ENCODE data around the gene DHFR.
"Not testable (repeated sequence)": the region's sequence is repeated elsewhere in the genome, so short reads cannot be mapped to it uniquely, and the experiment has no call there.

The DHFR gene

GRCh38 chr5:80592105-80592504, 62.7 kb downstream of the DHFR start:
- DNase-seq, result no peak

DNA sequence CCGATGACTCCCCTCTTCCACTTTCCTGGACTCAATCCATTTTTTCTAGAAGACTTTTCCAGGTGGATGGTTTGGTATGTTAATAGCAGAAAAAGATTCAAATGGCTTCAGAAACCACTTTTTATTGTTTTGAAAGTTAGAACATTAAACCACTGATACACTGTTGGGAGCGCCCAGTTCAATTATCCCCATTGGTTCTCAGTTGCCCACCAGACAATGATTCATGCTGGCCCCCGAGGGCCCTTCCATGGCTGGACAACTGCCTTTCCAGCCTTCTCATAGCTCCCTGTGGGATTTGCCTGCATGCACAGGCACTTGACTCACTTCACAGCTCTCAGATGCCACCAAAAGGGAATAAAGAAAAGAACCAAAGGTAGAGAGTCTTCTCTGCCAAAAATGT, 63.4 kb downstream of the DHFR start:
- DNase-seq, result no peak

DNA sequence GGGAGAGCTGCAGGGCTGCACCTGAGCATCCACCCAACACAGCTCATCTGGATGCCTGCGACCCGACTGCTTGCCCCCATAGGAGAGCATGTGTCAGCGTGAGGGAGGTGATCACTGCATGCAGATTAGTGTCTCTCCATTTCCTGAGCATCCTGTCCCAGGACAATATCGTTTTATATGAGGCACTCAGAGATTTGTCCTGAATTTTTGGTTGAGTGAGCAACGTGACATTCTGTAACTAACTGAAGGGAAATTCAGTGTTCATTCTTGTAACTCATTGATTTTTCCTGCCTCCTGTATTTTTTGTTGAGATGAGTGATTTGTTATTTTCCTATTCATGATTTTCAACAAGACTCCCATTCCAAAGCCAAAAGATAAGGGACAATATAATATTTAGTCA, 64.0 kb downstream of the DHFR start:
- DNase-seq, result no peak

GRCh38 chr5:80588858-80589540, 65.8 kb downstream of the DHFR start:
- DNase-seq, result no peak

DNA sequence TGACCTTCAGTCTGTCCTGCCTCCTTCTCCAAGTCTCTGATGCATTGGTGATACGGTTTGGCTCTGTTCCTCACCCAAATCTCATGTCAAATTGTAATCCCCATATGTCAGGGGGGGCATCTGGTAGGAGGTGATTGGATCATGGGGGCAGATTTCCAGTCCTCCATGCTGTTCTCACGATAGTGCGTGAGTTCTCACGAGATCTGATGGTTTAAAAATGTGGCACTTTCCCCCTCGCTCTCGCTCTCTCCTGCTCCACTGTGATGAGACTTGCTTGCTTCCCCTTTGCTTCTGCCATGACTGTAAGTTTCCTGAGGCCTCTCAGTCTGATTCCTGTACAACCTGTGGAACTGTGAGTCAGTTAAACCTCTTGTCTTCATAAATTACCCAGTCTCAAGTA, 70.0 kb downstream of the DHFR start:
- no peak for DNase-seq

- DNase-seq, result not testable (repeated sequence)
These were observed 74.5 kb downstream of the DHFR start for GRCh38 chr5:80580291-80580690.

DNA sequence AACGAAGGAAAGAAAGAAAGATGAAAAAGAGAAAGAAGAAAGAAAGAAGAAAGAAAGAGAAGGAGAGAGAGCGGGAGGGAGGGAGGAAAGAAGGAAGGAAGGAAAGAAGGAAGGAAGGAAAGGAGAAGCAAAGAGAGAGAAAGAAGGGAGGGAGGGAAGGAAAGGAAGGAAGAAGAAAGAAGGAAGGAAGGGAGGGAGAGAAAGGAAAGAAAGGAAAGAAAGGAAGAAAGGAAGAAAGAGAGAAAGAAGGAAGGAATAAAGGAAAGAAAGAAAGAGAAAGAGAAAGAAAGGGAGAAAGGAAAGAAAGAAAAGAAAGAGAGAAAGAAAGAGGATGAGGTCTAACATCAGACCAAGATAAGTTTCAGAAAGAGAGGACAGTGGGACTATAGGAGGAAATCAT, 75.7 kb downstream of the DHFR start:
- no peak for DNase-seq

GRCh38 chr5:80577707-80578106, 77.1 kb downstream of the DHFR start:
- DNase-seq, result no peak

- no peak for DNase-seq
These were observed 78.4 kb downstream of the DHFR start for GRCh38 chr5:80576383-80576782.
